ENCODE measurements around the gene NCOA5.

- TF ChIP-seq CTCF (IDR thresholded peaks at IDR 0.05 in 8 of 11, conservative IDR thresholded peaks at IDR 0.05 in 3 of 11) (no peak), POLR2AphosphoS5 (IDR thresholded peaks at IDR 0.05) (no peak), POLR2A (IDR thresholded peaks at IDR 0.05) (no peak)
Measured at GRCh38 chr20:46093531-46093930, 3.8 kb upstream of the NCOA5 start.
